Kidney tubule cell (primary cell): Measurements from ENCODE around the gene CHST3.

ENCODE experiments used
- DNase-seq: peaks from one replicate; pipeline ENCODE4 v3.0.0-alpha.2; 2018; ENCODE audit warnings: low spot score

CHST3 gene

DNA sequence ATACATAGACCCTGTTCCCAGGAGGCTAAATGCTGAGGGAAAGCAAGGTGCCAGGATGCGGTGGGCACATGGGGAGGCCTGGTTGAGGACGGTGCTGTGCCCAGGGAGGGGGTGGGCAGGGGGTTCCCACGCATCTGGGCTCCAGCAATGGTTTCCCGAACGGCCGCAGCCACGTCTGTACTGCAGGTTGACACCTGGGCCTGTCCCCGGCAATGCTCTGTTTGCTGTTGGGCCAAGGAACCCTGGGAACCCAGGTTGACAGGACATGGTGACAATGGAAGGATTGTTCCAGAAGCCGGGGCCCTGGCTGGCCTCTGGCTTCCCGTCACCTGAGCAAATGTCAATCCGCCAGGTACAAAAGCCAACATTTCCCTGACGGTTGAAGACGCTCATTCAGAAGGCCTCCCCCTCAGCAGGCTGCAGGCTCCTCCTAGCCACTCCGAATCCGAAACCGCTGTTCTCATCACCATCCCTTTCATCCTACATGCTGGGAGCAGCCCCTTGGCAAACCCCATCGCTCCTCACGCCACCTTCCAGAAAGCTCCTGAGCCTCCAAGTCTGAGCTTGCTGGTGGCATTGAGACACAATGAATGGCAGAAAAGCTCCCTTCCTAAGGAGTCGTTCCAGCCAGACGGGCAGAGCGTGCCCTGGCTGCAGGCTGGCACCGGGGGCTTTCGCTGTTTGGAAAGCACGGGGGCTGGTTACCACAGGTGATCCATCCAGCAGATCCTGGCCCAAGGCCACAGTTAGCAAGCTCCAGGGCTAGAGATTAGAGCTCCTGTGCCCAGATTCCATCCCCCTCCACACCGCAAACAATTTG lies 92.9 kb downstream of the CHST3 start:
- DNase-seq, result no peak

DNA sequence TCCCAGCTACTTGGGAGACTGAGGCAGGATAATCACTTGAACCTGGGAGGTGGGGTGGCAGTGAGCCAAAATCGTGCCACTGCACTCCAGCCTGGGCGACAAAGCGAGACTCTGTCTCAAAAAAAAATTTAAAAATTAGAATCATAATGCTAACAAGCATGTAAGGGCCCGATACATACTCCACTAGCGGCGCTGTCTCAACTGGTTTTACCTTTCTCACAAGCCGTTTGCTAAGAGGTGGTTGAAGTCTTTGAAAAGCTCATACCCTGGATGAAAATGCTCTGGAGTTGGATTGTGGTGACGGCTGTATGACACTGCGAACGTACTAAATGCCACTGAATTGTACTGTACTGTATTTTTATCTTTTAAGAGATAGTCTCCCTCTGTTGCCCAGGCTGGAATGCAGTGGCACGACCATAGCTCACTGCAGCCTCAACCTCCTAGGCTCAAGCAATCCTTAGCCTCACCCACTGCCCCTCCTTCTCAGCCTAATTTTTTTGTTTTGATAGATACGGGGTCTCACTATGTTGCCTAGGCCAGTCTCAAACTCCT lies 94.2 kb downstream of the CHST3 start:
- no peak for DNase-seq

DNA sequence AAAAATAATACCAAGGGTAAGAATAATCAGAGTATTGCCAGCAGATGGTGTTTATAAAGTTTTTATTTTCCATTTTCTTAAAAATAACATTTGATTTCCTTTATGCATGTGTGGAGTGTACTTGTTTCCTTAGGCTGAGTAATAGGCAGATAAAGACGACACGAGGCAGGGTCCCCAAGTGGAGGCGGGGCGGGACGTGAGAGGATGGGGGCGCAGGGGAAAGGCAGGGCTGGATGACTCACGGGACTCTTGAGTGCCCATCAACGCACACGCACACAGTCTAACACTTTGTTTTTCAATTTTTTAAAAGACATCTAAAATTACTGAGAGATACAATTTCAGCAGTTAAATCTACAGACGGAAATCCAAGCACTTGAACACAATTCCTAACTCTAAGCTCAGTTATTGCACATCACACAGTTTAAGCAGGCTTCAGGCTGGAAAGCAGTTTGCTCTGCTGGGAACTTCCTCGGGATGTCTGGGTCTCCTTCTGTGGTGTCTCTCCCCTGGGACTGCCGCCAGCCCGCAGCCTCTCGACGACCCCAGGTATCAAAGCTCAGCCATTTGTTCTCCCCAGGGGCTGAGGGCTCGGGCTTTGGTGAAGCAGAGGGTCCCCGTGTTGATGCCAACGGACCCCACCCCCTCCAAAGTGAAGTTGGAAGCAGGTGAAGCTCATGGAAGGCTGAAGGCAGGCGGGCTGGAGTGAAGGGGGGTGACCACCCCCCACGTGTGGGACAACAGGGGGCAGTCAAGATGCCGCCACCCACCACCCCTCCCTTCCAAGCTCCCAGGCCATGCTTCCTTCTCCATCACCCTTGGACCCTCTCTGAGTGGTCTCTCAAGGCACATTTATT lies 95.0 kb downstream of the CHST3 start:
- no peak for DNase-seq

DNA sequence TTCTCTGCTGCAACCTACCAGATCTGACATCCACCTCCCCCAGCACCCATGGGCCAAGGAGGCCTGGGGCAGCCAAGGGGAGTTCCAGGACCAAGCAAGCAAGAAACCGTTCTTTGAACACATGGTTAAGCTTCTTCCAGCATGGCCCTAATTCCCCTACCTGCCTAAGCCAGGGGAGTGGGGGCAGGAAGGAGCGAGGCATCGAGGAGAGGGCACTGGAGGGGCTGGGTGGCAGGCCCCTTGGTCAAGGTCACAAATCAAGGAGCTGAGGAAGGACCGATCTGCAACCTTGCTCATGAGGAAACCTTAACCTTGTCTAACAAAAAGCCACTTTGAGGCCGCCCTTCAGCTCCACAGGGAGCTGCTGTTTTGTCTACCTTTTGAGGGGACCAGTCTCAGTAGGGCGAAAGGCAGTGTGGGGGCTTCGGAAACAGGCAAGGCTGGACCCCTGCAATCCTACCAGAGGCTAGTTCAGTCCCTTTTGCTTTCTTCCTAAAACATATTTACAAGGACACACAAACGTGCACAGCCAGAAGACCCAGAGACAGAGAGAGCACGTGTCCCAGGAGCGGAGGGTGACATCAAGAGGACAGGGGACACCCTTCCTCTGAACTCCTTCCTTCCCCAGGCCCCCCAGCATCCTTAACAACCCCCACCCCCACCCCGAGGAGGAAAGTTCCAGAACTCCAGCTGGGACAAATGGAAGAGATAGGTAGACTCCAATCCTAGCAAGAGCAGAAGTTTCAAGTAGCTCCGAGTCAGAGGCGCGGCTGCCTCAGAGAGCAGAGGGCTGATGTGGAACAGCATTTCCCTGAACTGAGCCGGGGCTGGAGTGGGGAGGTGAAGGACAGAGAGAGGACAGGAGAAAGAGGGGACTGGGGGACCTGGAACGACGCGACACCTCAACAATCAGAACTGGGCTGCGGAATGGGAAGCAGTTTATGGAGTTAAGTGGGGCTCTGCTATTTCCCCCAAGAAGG lies 95.9 kb downstream of the CHST3 start:
- DNase-seq, result no peak

DNA sequence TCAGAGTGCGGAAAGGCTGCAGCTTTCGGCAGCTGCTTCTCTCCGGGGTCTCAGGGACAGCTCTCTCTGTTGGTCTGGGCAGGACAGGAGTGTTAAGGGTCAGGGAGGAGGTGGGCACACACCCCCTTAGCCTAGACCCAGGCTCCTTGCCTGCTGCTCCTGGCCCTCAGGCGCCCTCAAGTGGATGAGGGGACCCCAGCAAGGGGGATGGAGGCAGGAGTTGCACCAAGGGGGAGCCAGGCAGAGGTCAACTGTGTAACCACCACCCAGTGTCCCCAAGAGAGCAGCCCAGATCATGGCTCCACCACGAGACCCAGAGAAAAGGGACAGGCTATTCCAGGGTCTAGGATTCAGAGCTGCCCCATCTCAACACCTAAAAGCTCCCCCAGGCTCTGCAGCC lies 97.3 kb downstream of the CHST3 start:
- DNase-seq, result no peak

DNA sequence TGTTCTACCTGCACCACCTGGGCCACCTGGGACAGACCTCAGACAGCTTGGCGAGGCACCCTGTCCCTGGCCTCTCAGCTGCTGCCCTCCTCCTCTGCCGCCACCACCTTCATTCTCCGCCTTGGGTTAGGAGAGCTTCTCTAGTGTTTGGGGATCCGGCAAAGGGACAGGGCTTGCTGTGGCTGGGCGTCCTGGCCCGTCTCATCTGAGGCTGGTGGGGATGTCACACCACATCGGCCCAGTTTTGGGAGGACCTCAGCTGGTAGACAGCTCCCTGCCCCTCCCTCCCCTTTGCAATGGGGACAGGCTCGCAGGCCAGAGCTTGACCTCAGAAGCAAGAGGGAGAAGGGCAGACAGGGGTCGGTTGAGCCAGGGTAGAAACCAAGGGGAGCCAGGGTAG lies 97.7 kb downstream of the CHST3 start:
- DNase-seq, result no peak

DNA sequence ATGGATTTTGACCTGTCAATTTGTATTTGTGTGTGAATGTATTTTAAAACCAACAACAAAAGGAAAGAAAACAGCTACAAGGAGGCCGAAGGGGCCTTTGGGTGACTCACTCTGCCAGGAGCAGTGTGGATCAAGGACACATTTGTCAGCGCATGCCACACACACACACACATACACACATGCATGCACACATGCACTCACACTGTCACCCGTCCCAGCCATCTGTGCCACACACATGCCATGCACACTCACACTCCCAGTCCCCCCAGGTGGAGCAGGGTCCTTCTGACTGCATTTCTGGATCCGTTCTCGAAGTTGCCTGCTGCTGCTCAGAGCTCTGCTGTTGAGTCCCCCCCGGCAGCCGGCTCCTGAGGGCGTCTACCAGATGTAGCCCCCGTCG lies 98.2 kb downstream of the CHST3 start:
- no peak for DNase-seq
